Endothelial cell of umbilical vein (primary cell): ENCODE data around the gene MEF2D. TPM values are rescaled to one million over a fixed set of nuclear protein-coding genes. Genes with fewer than 3 reads are reported as not detected.

Experiments used
- BruUV-seq: library from RNA; stranded (reverse); fragments of 400-500 nt; replicated peaks from 2 replicates; lab custom pipeline; 2021; lab: Mats Ljungman, UMichigan
- CTCF ChIA-PET: fragments of 300-600, 350-600 bp; sonication (Branson Sonifier 250); formaldehyde crosslinking; loops from one replicate; lab custom pipeline; 2021; ENCODE audit warnings: antibody characterized with exemption, inconsistent platforms; lab: Charles Lee
- POLR2A ChIA-PET: fragments of 300-600, 350-600 bp; sonication (Branson Sonifier 250); formaldehyde crosslinking; loops from one replicate; lab custom pipeline; 2021; ENCODE audit warnings: antibody characterized with exemption, inconsistent platforms; lab: Charles Lee
- DNase-seq: peaks from one replicate; pipeline ENCODE4 v3.0.0-alpha.2; 2011; ENCODE audit warnings: low read depth, low spot score
- FAIRE-seq: peaks from 2 replicates; lab custom pipeline; 2011; peaks lifted over from hg19 to GRCh38; lab: Jason Lieb, UNC
- H2AFZ ChIP-seq: 2 replicates; pipeline ENCODE4 v1.6.0; 2012; ENCODE audit warnings: low read depth, low read length, control low read depth, inconsistent platforms
- H3K27ac ChIP-seq: 2 replicates; pipeline ENCODE4 v1.5.1; 2011; ENCODE audit warnings: low read depth, mild to moderate bottlenecking, control low read depth, low read length, moderate library complexity; ENCODE audit not compliant: insufficient read depth
- H3K27me3 ChIP-seq, 2 experiments: 2 replicates each; pipeline versions ENCODE4 v1.6.0 to v1.6.1; 2011; ENCODE audit warnings: low read length in 2 of 2, mixed read lengths in 1 of 2; ENCODE audit not compliant: control insufficient read depth in 2 of 2, insufficient read depth in 2 of 2
- H3K36me3 ChIP-seq, 2 experiments: 2 replicates in 1 of 2; 3 replicates in 1 of 2; pipeline ENCODE4 v1.5.1; 2011; ENCODE audit warnings: low read length in 2 of 2, mild to moderate bottlenecking in 1 of 2, moderate library complexity in 1 of 2; ENCODE audit not compliant: control insufficient read depth in 2 of 2, insufficient read depth in 2 of 2; ENCODE audit errors: extremely low read depth in 1 of 2
- H3K4me1 ChIP-seq: 3 replicates; pipeline ENCODE4 v1.5.1; 2011; ENCODE audit warnings: mild to moderate bottlenecking, low read length; ENCODE audit not compliant: control insufficient read depth, insufficient read depth; ENCODE audit errors: extremely low read depth
- H3K4me2 ChIP-seq: 2 replicates; pipeline ENCODE4 v1.6.1; 2011; ENCODE audit warnings: low read length, control low read depth, mixed read lengths; ENCODE audit not compliant: insufficient read depth
- H3K4me3 ChIP-seq, 3 experiments: fragments of 200-600 bp in 1 of 3; sonication (generic), shearing (Covaris generic) in 1 of 3; replicated peaks in 1 of 3; 2 replicates each; pipeline ENCODE4 v1.5.1; 2011 to 2016; ENCODE audit warnings: control low read depth in 3 of 3, low read length in 3 of 3, mild to moderate bottlenecking in 2 of 3, inconsistent platforms in 1 of 3, low read depth in 1 of 3, moderate library complexity in 1 of 3; ENCODE audit not compliant: insufficient read depth in 1 of 3
- H3K79me2 ChIP-seq: 2 replicates; pipeline ENCODE4 v1.6.0; 2012; ENCODE audit warnings: low read length, inconsistent platforms; ENCODE audit not compliant: control insufficient read depth, insufficient read depth
- H3K9ac ChIP-seq: replicated peaks from 2 replicates; pipeline ENCODE3; 2011; ENCODE audit warnings: low read length, control low read depth; ENCODE audit not compliant: insufficient read depth; ENCODE audit errors: extremely low read depth
- H3K9me1 ChIP-seq: replicated peaks from 3 replicates; pipeline ENCODE4 v1.6.0; 2011; ENCODE audit warnings: mild to moderate bottlenecking, low read length; ENCODE audit not compliant: control insufficient read depth, insufficient read depth; ENCODE audit errors: extremely low read depth
- H3K9me3 ChIP-seq: replicated peaks from 2 replicates; pipeline ENCODE4 v1.5.1; 2012; ENCODE audit warnings: low read length, inconsistent platforms; ENCODE audit not compliant: control insufficient read depth, insufficient read depth
- H4K20me1 ChIP-seq: replicated peaks from 2 replicates; pipeline ENCODE3; 2011; ENCODE audit warnings: mild to moderate bottlenecking, low read length; ENCODE audit not compliant: control insufficient read depth, insufficient read depth; ENCODE audit errors: extremely low read depth
- CTCF ChIP-seq, 2 donors: IDR thresholded peaks; 1 replicate in 1 of 2; 2 replicates in 1 of 2; pipeline ENCODE4 v1.5.1; 2011; ENCODE audit warnings: low read length in 2 of 2, mild to moderate bottlenecking in 2 of 2, moderate library complexity in 2 of 2, control low read depth in 1 of 2, inconsistent platforms in 1 of 2, low read depth in 1 of 2; ENCODE audit not compliant: insufficient read depth in 1 of 2; ENCODE audit errors: extremely low read depth in 1 of 2
- EZH2 ChIP-seq: IDR thresholded peaks from 2 replicates; pipeline ENCODE4 v1.6.1; 2012; ENCODE audit warnings: borderline replicate concordance, low read depth, mild to moderate bottlenecking, moderate library complexity, low read length, inconsistent platforms; ENCODE audit not compliant: severe bottlenecking
- FOS ChIP-seq: IDR thresholded peaks from 2 replicates; pipeline ENCODE4 v1.6.1; 2011; ENCODE audit warnings: mild to moderate bottlenecking, low read length, moderate library complexity, borderline replicate concordance; ENCODE audit not compliant: insufficient read depth
- GATA2 ChIP-seq: IDR thresholded peaks from 2 replicates; pipeline ENCODE4 v1.7.0; 2011; ENCODE audit warnings: low read depth, mild to moderate bottlenecking, moderate library complexity, mixed read lengths, low read length; ENCODE audit not compliant: insufficient read length, insufficient read depth
- JUN ChIP-seq: IDR thresholded peaks from 2 replicates; pipeline ENCODE4 v1.6.1; 2011; ENCODE audit warnings: borderline replicate concordance, low read depth; ENCODE audit not compliant: insufficient read length, insufficient read depth
- MAX ChIP-seq: IDR thresholded peaks from 2 replicates; pipeline ENCODE4 v1.6.1; 2011; ENCODE audit not compliant: insufficient read depth, insufficient read length
- MYC ChIP-seq: IDR thresholded peaks from one replicate; pipeline ENCODE4 v1.6.1; 2011; ENCODE audit warnings: mild to moderate bottlenecking, low read depth, low read length
- POLR2A ChIP-seq: IDR thresholded peaks from 2 replicates; pipeline ENCODE4 v1.6.1; 2012; ENCODE audit warnings: low read depth, mild to moderate bottlenecking, control low read depth, low read length
- POLR2AphosphoS5 ChIP-seq: IDR thresholded peaks from 2 replicates; pipeline ENCODE4 v1.6.1; 2012; ENCODE audit warnings: low read depth, mild to moderate bottlenecking, control low read depth, low read length, moderate library complexity; ENCODE audit not compliant: insufficient read depth
- dilution Hi-C: fragments of 300-500 bp; cut with MboI; formaldehyde crosslinking; loops from one replicate; pipeline ENCODE4 v1.15.0; 2019; ENCODE audit warnings: low sequenced_read_pairs; ENCODE audit not compliant: extremely low pct_ligation_motif_present
- intact Hi-C: fragments of 100-400 bp; cut with micrococcal nuclease; formaldehyde crosslinking; loops from one replicate; pipeline ENCODE4 v1.10.0; 2022
- polyA plus RNA-seq, 4 experiments: library from polyadenylated mRNA; depleted of rRNA in 3 of 4; stranded (reverse) in 3 of 4; unstranded in 1 of 4; fragments of >200 nt; gene quantifications; 2 replicates each; pipeline versions ENCODE4 v1.2.1 to v1.2.3, GENCODE V29; 2011 to 2012; ENCODE audit warnings: missing spikeins in 1 of 4
- total RNA-seq: library from RNA; stranded (reverse); gene quantifications from 2 replicates; pipeline ENCODE4 v1.2.3, GENCODE V29; 2021

The MEF2D gene
- total and polyA plus RNA-seq, 2 donors (not counting 3 experiments of a cell fraction or from before 2014, with no cell fraction given): 45.4 to 52.2 TPM

GRCh38 chr1:156546267-156546666 is 45.7 kb upstream of the MEF2D start:
- POLR2A ChIA-PET: no interaction called here
- TF ChIP-seq MYC (no peak), JUN (no peak), GATA2 (no peak), MAX (no peak), FOS (no peak), CTCF (IDR thresholded peaks at IDR 0.05; ENCODE audit: extremely low read depth in 1 of 2, insufficient read depth in 1 of 2, low read depth in 1 of 2, low read length in 2 of 2) (no peak), EZH2 (no peak), POLR2A (no peak), POLR2AphosphoS5 (no peak)
- BruUV-seq: no TSS peak
- Histone ChIP-seq H3K9me3 (no peaks in the 10 kb centered on the region), H3K4me3 (no peak overlapping the region), H3K36me3 (peaks cover 8 to 14% of the 10 kb centered on the region in 2 experiments), H3K27me3 (no peaks in the 10 kb centered on the region), H3K27ac (no peak overlapping the region), H3K4me2 (no peak overlapping the region), H3K79me2 (no peaks in the 10 kb centered on the region), H3K9me1 (no peaks in the 10 kb centered on the region), H2AFZ (no peak overlapping the region), H4K20me1 (no peaks in the 10 kb centered on the region), H3K4me1 (no peaks in the 10 kb centered on the region), H3K9ac (no peak overlapping the region)
- CTCF ChIA-PET: interaction anchor here (1.6 kb wide), 1 partner anchor 66 kb away, joined by 4 read pairs; no protein-coding TSS in a partner anchor
- intact Hi-C loops: no loop called here
- FAIRE-seq (no peak), DNase-seq (no peak)
- dilution Hi-C loops: no loop called here
